A549 (cell line): ENCODE measurements around the gene SOX13. TPM values are rescaled to one million over a fixed set of nuclear protein-coding genes. Genes with fewer than 3 reads are reported as not detected.

Experiments
- ATAC-seq, 2 experiments: fragments of 200-7000 bp in 1 of 2; fragments of >200 bp in 1 of 2; cut with Nextera tagmentation in 1 of 2; cut with Tn5 transposase in 1 of 2; 3 replicates each; pipeline versions ENCODE4 v1.8.0 to v1.9.1; 2018 to 2020; ENCODE audit warnings: mild to moderate bottlenecking in 1 of 2, moderate library complexity in 1 of 2
- CTCF ChIA-PET: fragments of 300-600 bp; sonication (Branson Sonifier 250); formaldehyde crosslinking; extraction: SDS; loops from one replicate; lab custom pipeline; 2021; ENCODE audit warnings: antibody characterized with exemption, inconsistent platforms; lab: Yijun Ruan, JAX
- POLR2A ChIA-PET: fragments of 350-600 bp; formaldehyde crosslinking; extraction: SDS; loops from one replicate; lab custom pipeline; 2021; ENCODE audit warnings: antibody characterized with exemption, inconsistent platforms; lab: Yijun Ruan, JAX
- DNase-seq, 2 experiments: peaks; one replicate each; pipeline versions ENCODE4 v3.0.0 to v3.0.0-alpha.2; 2011 to 2016; ENCODE audit warnings: low read depth in 1 of 2, low spot score in 1 of 2
- FAIRE-seq: peaks from 2 replicates; lab custom pipeline; 2011; peaks lifted over from hg19 to GRCh38; lab: Jason Lieb, UNC
- H3K27ac ChIP-seq, 2 experiments: fragments of >200 bp; sonication (Bioruptor Twin); formaldehyde crosslinking; 3 replicates each; pipeline ENCODE4 v1.5.1; 2016 to 2017
- H3K4me1 ChIP-seq: fragments of >200 bp; sonication (Bioruptor Twin); formaldehyde crosslinking; 3 replicates; pipeline ENCODE4 v1.6.1; 2016
- H3K4me2 ChIP-seq: fragments of >200 bp; sonication (Bioruptor Twin); formaldehyde crosslinking; 3 replicates; pipeline ENCODE4 v1.6.1; 2016
- H3K4me3 ChIP-seq: fragments of >200 bp; sonication (Bioruptor Twin); formaldehyde crosslinking; 3 replicates; pipeline ENCODE4 v1.5.1; 2016
- H3K9me3 ChIP-seq: fragments of >200 bp; sonication (Bioruptor Twin); formaldehyde crosslinking; 3 replicates; pipeline ENCODE4 v1.6.1; 2016
- BCL3 ChIP-seq: fragments of >200 bp; sonication (Bioruptor Twin); formaldehyde crosslinking; IDR thresholded peaks from 3 replicates; pipeline ENCODE4 v1.6.1; 2016
- BHLHE40 ChIP-seq: IDR thresholded peaks from 2 replicates; pipeline ENCODE4 v1.6.1; 2012; ENCODE audit warnings: low read depth, low read length, inconsistent platforms
- CBX2 ChIP-seq: fragments of 200-600 bp; sonication (generic); IDR thresholded peaks from 2 replicates; pipeline ENCODE4 v1.6.1; 2016; ENCODE audit warnings: low read depth, mild to moderate bottlenecking, borderline replicate concordance
- CHD2 ChIP-seq: fragments of 150-350 bp; IDR thresholded peaks from 2 replicates; pipeline ENCODE4 v1.6.1; 2014; ENCODE audit warnings: low read length; ENCODE audit not compliant: partially characterized antibody
- CTCF ChIP-seq: fragments of >200 bp; sonication (Bioruptor Twin); formaldehyde crosslinking; IDR thresholded peaks from 3 replicates; pipeline ENCODE4 v1.5.1; 2016
- EHF ChIP-seq: fragments of 250-450 bp; sonication (Bioruptor Pico); IDR thresholded peaks from 2 replicates; pipeline ENCODE4 v1.5.0; 2020; ENCODE audit warnings: mild to moderate bottlenecking
- EHMT2 ChIP-seq: fragments of 200-600 bp; sonication (generic); IDR thresholded peaks from 2 replicates; pipeline ENCODE4 v1.6.1; 2016; ENCODE audit warnings: antibody characterized with exemption, low read depth, mild to moderate bottlenecking, moderate library complexity
- EP300 ChIP-seq, 2 experiments: fragments of >200 bp; sonication (Bioruptor Twin); formaldehyde crosslinking; IDR thresholded peaks; 2 replicates in 1 of 2; 3 replicates in 1 of 2; pipeline ENCODE4 v1.6.1; 2016 to 2017
- FOSL2 ChIP-seq, 2 experiments: fragments of 450-650 bp in 1 of 2; fragments of >200 bp in 1 of 2; sonication (Bioruptor Twin) in 1 of 2; formaldehyde crosslinking; IDR thresholded peaks; 2 replicates each; pipeline versions ENCODE4 v1.5.0 to v1.6.1; 2016 to 2020; ENCODE audit warnings: mild to moderate bottlenecking in 1 of 2, moderate library complexity in 1 of 2
- HDAC2 ChIP-seq: fragments of 200-600 bp; sonication (generic); IDR thresholded peaks from 2 replicates; pipeline ENCODE4 v1.6.1; 2016
- HES2 ChIP-seq: fragments of >200 bp; sonication (Bioruptor Twin); formaldehyde crosslinking; IDR thresholded peaks from 2 replicates; pipeline ENCODE4 v1.6.1; 2016
- HOXA7 ChIP-seq: fragments of 250-450 bp; sonication (Bioruptor Pico); IDR thresholded peaks from 2 replicates; pipeline ENCODE4 v1.5.0; 2020; ENCODE audit warnings: mild to moderate bottlenecking, moderate library complexity
- HOXB5 ChIP-seq: fragments of 250-450 bp; sonication (Bioruptor Pico); IDR thresholded peaks from 2 replicates; pipeline ENCODE4 v1.5.0; 2020; ENCODE audit warnings: mild to moderate bottlenecking, moderate library complexity
- JUN ChIP-seq, 2 experiments: fragments of >200 bp; sonication (Bioruptor Twin); formaldehyde crosslinking; IDR thresholded peaks; 2 replicates in 1 of 2; 3 replicates in 1 of 2; pipeline ENCODE4 v1.6.1; 2016 to 2017
- KDM5A ChIP-seq: fragments of 200-600 bp; sonication (generic); IDR thresholded peaks from 2 replicates; pipeline ENCODE4 v1.6.1; 2016; ENCODE audit warnings: antibody characterized with exemption, mild to moderate bottlenecking
- MAFK ChIP-seq: fragments of 450-650 bp; IDR thresholded peaks from 2 replicates; pipeline ENCODE4 v1.6.1; 2014; ENCODE audit not compliant: partially characterized antibody
- MAX ChIP-seq: IDR thresholded peaks from 2 replicates; pipeline ENCODE4 v1.6.1; 2012
- MAZ ChIP-seq: fragments of 150-350 bp; IDR thresholded peaks from 2 replicates; pipeline ENCODE4 v1.6.1; 2014; ENCODE audit warnings: antibody characterized with exemption, low read depth, low read length, borderline replicate concordance
- POLR2A ChIP-seq: IDR thresholded peaks from 2 replicates; pipeline ENCODE4 v1.6.1; 2012; ENCODE audit warnings: mild to moderate bottlenecking, low read length
- POLR2AphosphoS2 ChIP-seq: conservative IDR thresholded peaks from 2 replicates; pipeline ENCODE4 v1.6.1; 2012; ENCODE audit warnings: low read length, improper control_type of control experiment, inconsistent platforms
- RAD21 ChIP-seq, 2 experiments: fragments of >200 bp in 1 of 2; sonication (Bioruptor Twin) in 1 of 2; formaldehyde crosslinking in 1 of 2; IDR thresholded peaks in 1 of 2; conservative IDR thresholded peaks in 1 of 2; 2 replicates in 1 of 2; 3 replicates in 1 of 2; pipeline ENCODE4 v1.6.1; 2012 to 2018; ENCODE audit warnings: inconsistent platforms in 1 of 2
- RCOR1 ChIP-seq: fragments of 150-350 bp; IDR thresholded peaks from 2 replicates; pipeline ENCODE4 v1.6.1; 2014; ENCODE audit warnings: antibody characterized with exemption, low read length, low read depth
- RFX5 ChIP-seq: fragments of 450-650 bp; IDR thresholded peaks from 2 replicates; pipeline ENCODE4 v1.7.1; 2014; ENCODE audit warnings: antibody characterized with exemption, mild to moderate bottlenecking, moderate library complexity
- SMC3 ChIP-seq: fragments of >200 bp; sonication (Bioruptor Twin); formaldehyde crosslinking; IDR thresholded peaks from 3 replicates; pipeline ENCODE4 v1.6.1; 2018; ENCODE audit warnings: inconsistent platforms
- SREBF2 ChIP-seq: fragments of 450-650 bp; IDR thresholded peaks from 2 replicates; pipeline ENCODE4 v1.6.1; 2014; ENCODE audit warnings: mild to moderate bottlenecking, moderate library complexity
- USF2 ChIP-seq: fragments of 450-650 bp; IDR thresholded peaks from 2 replicates; pipeline ENCODE4 v1.6.1; 2014; ENCODE audit warnings: antibody characterized with exemption
- WGBS: methylation state at CpG from one replicate; pipeline ENCODE4 v1.1.6; 2017; ENCODE audit errors: missing lambda C conversion rate; 5-methylcytosine and 5-hydroxymethylcytosine counted together
- polyA minus RNA-seq: library from RNA; depleted of rRNA, polyadenylated mRNA; stranded (reverse); fragments of >200 nt; gene quantifications from 2 replicates; pipeline ENCODE4 v1.2.3, GENCODE V29; 2011; rRNA and poly(A)+ RNA removed
- polyA plus RNA-seq, 4 experiments: library from polyadenylated mRNA; depleted of rRNA in 3 of 4; stranded (reverse); fragments of >200 nt; fragmentation: RNase III in 1 of 4; extraction: RNeasy Plus Mini Kit Qiagen cat#74134 plus additional on column Dnase treatment in 1 of 4; gene quantifications; 2 replicates in 3 of 4; 3 replicates in 1 of 4; pipeline ENCODE4 v1.2.3, GENCODE V29; 2011 to 2017
- TF ChIP-seq, protein P1 (sequence below): IDR thresholded peaks from 2 replicates; pipeline ENCODE4 v1.6.1; 2012; ENCODE audit warnings: low read depth, borderline replicate concordance

Gene SOX13
- polyA plus RNA-seq (2011; rRNA removed): 9.8 TPM in 2 replicates
- polyA plus RNA-seq (2012; cell fraction: cytosol; rRNA removed): 12.0 and 16.0 TPM in 2 replicates
- polyA plus RNA-seq (2012; cell fraction: nucleus; rRNA removed): 39.1 and 39.4 TPM in 2 replicates
- 6.8 to 7.3 TPM (median 7.0 TPM) in 3 replicates for polyA plus RNA-seq (2017; fragmentation: RNase III; extraction: RNeasy Plus Mini Kit Qiagen cat#74134 plus additional on column Dnase treatment)
- 15.7 and 17.6 TPM in 2 replicates for polyA minus RNA-seq

GRCh38 chr1:204072931-204073836 lies at the start of gene SOX13:
Gene SOX13, plus strand, starts transcription at chr1:204073115. Its CDS starts 39,801 bp downstream, at chr1:204112916.
- TF ChIP-seq CHD2 (no peak), MAX (peak; percentile 27), EP300 (IDR thresholded peaks at IDR 0.05) (no peak), BCL3 (peak; percentile 88; the same call in 2 of the 3 replicates), RCOR1 (no peak), KDM5A (no peak), MAFK (no peak), EHMT2 (no peak), HDAC2 (no peak), BHLHE40 (no peak), POLR2A (peak; percentile 97), SREBF2 (no peak), RFX5 (no peak), POLR2AphosphoS2 (no peak), MAZ (no peak), HOXB5 (no peak), FOSL2 (IDR thresholded peaks at IDR 0.05) (no peak), FOSL2 (CRISPR knock-in tag; IDR thresholded peaks at IDR 0.05) (no peak), SMC3 (peak; percentile 51), HOXA7 (no peak), JUN (IDR thresholded peaks at IDR 0.05) (peak in 1 of 2 experiments; percentile 66; a peak in 2 of 5 replicates), EHF (CRISPR knock-in tag) (no peak), USF2 (no peak), HES2 (no peak), RAD21 (conservative IDR thresholded peaks at IDR 0.05 in 1 of 2, IDR thresholded peaks at IDR 0.05 in 1 of 2) (peak; percentile 53 to 67), CTCF (peak; percentile 22; the same call in 2 of the 3 replicates), CBX2 (no peak)
- TF ChIP-seq, protein P1, sequence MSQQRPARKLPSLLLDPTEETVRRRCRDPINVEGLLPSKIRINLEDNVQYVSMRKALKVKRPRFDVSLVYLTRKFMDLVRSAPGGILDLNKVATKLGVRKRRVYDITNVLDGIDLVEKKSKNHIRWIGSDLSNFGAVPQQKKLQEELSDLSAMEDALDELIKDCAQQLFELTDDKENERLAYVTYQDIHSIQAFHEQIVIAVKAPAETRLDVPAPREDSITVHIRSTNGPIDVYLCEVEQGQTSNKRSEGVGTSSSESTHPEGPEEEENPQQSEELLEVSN: peak; percentile 30
- POLR2A ChIA-PET: interaction anchor here (0.6 to 2.9 kb wide), 7 partner anchors 7 to 207 kb away, joined by 3 to 14 read pairs (median 5); no protein-coding TSS in a partner anchor
- Histone ChIP-seq H3K4me3 (peak within 1 kb of the TSS; percentile 86), H3K27ac (peak within 1 kb of the TSS; percentile 82 to 90), H3K4me1 (peaks cover 8% of the 10 kb centered on the region), H3K4me2 (peak within 1 kb of the TSS; percentile 96), H3K9me3 (no peaks in the 10 kb centered on the region)
- ATAC-seq (peak; percentile 85 to 91), DNase-seq (peak; percentile 91 to 95), FAIRE-seq (no peak)
- 1% methylated on average over 24 of the region's 89 CpGs for WGBS
- CTCF ChIA-PET: interaction anchor here (0.6 to 4.6 kb wide), 21 partner anchors 10 to 289 kb away, joined by 3 to 53 read pairs (median 3); partner anchors contain the start of gene SNRPE
